ENCODE measurements around the gene CDK14.

DNA sequence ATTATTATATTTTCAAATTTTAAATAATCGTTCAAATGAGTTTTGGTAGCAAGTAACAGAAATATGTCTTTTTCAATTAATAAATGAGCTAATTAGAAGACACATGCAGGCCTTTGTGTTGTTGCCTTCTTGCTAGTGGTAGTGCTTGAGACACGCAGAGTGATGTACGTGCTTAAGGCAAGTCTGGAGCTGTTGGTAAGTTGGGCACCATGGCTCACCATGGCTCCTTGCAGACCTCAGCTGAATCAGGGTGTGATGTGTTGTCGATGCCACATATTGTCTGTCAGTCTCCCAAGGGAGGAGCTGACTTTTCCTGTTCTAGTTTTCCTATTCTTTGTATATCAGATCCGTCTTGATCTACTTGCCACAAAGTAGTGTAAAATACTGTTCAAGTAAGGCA, 8.3 kb downstream of the CDK14 start:
- no peak for TF ChIP-seq POLR2A (IDR thresholded peaks at IDR 0.05)
- TF ChIP-seq, protein P1, sequence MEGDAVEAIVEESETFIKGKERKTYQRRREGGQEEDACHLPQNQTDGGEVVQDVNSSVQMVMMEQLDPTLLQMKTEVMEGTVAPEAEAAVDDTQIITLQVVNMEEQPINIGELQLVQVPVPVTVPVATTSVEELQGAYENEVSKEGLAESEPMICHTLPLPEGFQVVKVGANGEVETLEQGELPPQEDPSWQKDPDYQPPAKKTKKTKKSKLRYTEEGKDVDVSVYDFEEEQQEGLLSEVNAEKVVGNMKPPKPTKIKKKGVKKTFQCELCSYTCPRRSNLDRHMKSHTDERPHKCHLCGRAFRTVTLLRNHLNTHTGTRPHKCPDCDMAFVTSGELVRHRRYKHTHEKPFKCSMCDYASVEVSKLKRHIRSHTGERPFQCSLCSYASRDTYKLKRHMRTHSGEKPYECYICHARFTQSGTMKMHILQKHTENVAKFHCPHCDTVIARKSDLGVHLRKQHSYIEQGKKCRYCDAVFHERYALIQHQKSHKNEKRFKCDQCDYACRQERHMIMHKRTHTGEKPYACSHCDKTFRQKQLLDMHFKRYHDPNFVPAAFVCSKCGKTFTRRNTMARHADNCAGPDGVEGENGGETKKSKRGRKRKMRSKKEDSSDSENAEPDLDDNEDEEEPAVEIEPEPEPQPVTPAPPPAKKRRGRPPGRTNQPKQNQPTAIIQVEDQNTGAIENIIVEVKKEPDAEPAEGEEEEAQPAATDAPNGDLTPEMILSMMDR (IDR thresholded peaks at IDR 0.05): no peak

Data from heart left ventricle (tissue), 13 donors.